Panc1 (cell line): ENCODE data around the gene MYH14. TPM values are rescaled to one million over a fixed set of nuclear protein-coding genes. Genes with fewer than 3 reads are reported as not detected.

ENCODE experiments used
- ATAC-seq: fragments of 200-7000 bp; cut with Tn5 transposase; 2 replicates; pipeline ENCODE4 v1.9.1; 2020; ENCODE audit warnings: mild to moderate bottlenecking, moderate library complexity
- BruUV-seq: library from RNA; stranded (reverse); fragments of 400-500 nt; replicated peaks from 2 replicates; lab custom pipeline; 2021; lab: Mats Ljungman, UMichigan
- CTCF ChIA-PET: fragments of 300-600 bp; sonication (Branson Sonifier 250); formaldehyde crosslinking; loops from one replicate; lab custom pipeline; 2022; ENCODE audit warnings: antibody characterized with exemption; lab: Charles Lee
- POLR2A ChIA-PET: fragments of 300-600 bp; sonication (Branson Sonifier 250); formaldehyde crosslinking; loops from one replicate; lab custom pipeline; 2022; ENCODE audit warnings: antibody characterized with exemption; lab: Charles Lee
- DNase-seq: peaks from one replicate; pipeline ENCODE4 v3.0.0-alpha.2; 2010; ENCODE audit warnings: low read depth, low spot score
- H3K27ac ChIP-seq: 2 replicates; pipeline ENCODE4 v1.5.1; 2011; ENCODE audit warnings: mild to moderate bottlenecking, low read length, inconsistent platforms
- H3K27me3 ChIP-seq: fragments of 200-500 bp; sonication (Bioruptor generic); 2 replicates; pipeline ENCODE4 v1.6.0; 2014; ENCODE audit warnings: low read length, inconsistent platforms; ENCODE audit not compliant: control insufficient read depth, insufficient read depth
- H3K36me3 ChIP-seq: fragments of 200-500 bp; sonication (Bioruptor generic); 2 replicates; pipeline ENCODE4 v1.5.1; 2014; ENCODE audit warnings: inconsistent platforms, mild to moderate bottlenecking, low read length, moderate library complexity; ENCODE audit not compliant: control insufficient read depth, insufficient read depth
- H3K4me1 ChIP-seq: 2 replicates; pipeline ENCODE4 v1.5.1; 2011; ENCODE audit warnings: inconsistent platforms, mild to moderate bottlenecking, low read length, moderate library complexity; ENCODE audit not compliant: control insufficient read depth, insufficient read depth
- H3K4me3 ChIP-seq, 2 experiments: 2 replicates each; pipeline ENCODE4 v1.5.1; 2011 to 2012; ENCODE audit warnings: low read depth in 2 of 2, low read length in 2 of 2, mild to moderate bottlenecking in 2 of 2, inconsistent platforms in 1 of 2, moderate library complexity in 1 of 2
- H3K9me3 ChIP-seq: fragments of 200-500 bp; sonication (Bioruptor generic); 2 replicates; pipeline ENCODE4 v1.5.1; 2014; ENCODE audit warnings: low read depth, mild to moderate bottlenecking, inconsistent platforms, low read length, moderate library complexity; ENCODE audit not compliant: control insufficient read depth, insufficient read depth
- CTCF ChIP-seq: fragments of 450-650 bp; IDR thresholded peaks from 2 replicates; pipeline ENCODE4 v1.5.1; 2017; ENCODE audit warnings: mild to moderate bottlenecking
- POLR2AphosphoS5 ChIP-seq: IDR thresholded peaks from 2 replicates; pipeline ENCODE4 v1.6.1; 2012; ENCODE audit warnings: mild to moderate bottlenecking, low read depth, low read length, moderate library complexity
- REST ChIP-seq, 2 experiments: IDR thresholded peaks; 2 replicates each; pipeline ENCODE4 v1.6.1; 2011 to 2012; ENCODE audit warnings: low read depth in 2 of 2, control low read depth in 1 of 2, low read length in 1 of 2, mild to moderate bottlenecking in 1 of 2, moderate library complexity in 1 of 2; ENCODE audit not compliant: insufficient read depth in 1 of 2
- SIN3A ChIP-seq: IDR thresholded peaks from 2 replicates; pipeline ENCODE4 v1.6.1; 2012; ENCODE audit warnings: low read depth, mild to moderate bottlenecking, low read length, moderate library complexity, borderline replicate concordance; ENCODE audit not compliant: insufficient read depth
- TCF7L2 ChIP-seq: IDR thresholded peaks from 2 replicates; pipeline ENCODE4 v1.6.1; 2011; ENCODE audit warnings: mild to moderate bottlenecking, low read depth, low read length, inconsistent platforms
- in situ Hi-C: cut with HindIII; loops from 2 replicates; pipeline ENCODE4 v1.10.0; 2016; ENCODE audit warnings: low sequenced_read_pairs, low pct_unique_long_range_greater_than_20kb
- intact Hi-C: fragments of 100-400 bp; cut with micrococcal nuclease; formaldehyde crosslinking; loops from one replicate; pipeline ENCODE4 v1.10.0; 2022; ENCODE audit not compliant: unreplicated experiment
- total RNA-seq: library from RNA; stranded (reverse); gene quantifications from one replicate; pipeline ENCODE4 v1.2.1, GENCODE V29; 2021; ENCODE audit not compliant: unreplicated experiment

MYH14 gene
- total RNA-seq, 1 experiment from 2014 or later: 23.8 TPM

- intact Hi-C loops: no loop called here
- CTCF ChIA-PET: no interaction called here
- H3K4me3 ChIP-seq: no peak overlapping the region
Observed at GRCh38 chr19:50263176-50263575, 59.8 kb downstream of the MYH14 start.

GRCh38 chr19:50264483-50265186, 61.2 kb downstream of the MYH14 start:
- no TSS peak for BruUV-seq
- CTCF ChIA-PET: no interaction called here
- ATAC-seq (no peak), DNase-seq (no peak)
- Histone ChIP-seq H3K4me3 (no peak overlapping the region), H3K27ac (no peak overlapping the region), H3K36me3 (no peaks in the 10 kb centered on the region), H3K4me1 (no peaks in the 10 kb centered on the region), H3K9me3 (no peaks in the 10 kb centered on the region), H3K27me3 (no peaks in the 10 kb centered on the region)
- POLR2A ChIA-PET: no interaction called here
- no peak for TF ChIP-seq SIN3A
- TF ChIP-seq POLR2AphosphoS5: no peak
- TF ChIP-seq REST (IDR thresholded peaks at IDR 0.05; ENCODE audit: insufficient read depth in 1 of 2, low read depth in 2 of 2, low read length in 1 of 2): no peak
- no peak for TF ChIP-seq TCF7L2
- no peak for TF ChIP-seq CTCF
- intact Hi-C loops (no loop called here), in situ Hi-C loops (no loop called here)

More at GRCh38 chr19:50263176-50263575, 59.8 kb downstream of the MYH14 start:
- Histone ChIP-seq H3K4me1 (no peaks in the 10 kb centered on the region), H3K9me3 (no peaks in the 10 kb centered on the region), H3K27ac (no peak overlapping the region), H3K27me3 (no peaks in the 10 kb centered on the region), H3K36me3 (no peaks in the 10 kb centered on the region)
- TF ChIP-seq CTCF: no peak
- TF ChIP-seq SIN3A: no peak
- no peak for TF ChIP-seq TCF7L2
- no peak for DNase-seq
- in situ Hi-C loops: no loop called here
- BruUV-seq: no TSS peak
- POLR2A ChIA-PET: interaction anchor here (0.6 kb wide), 1 partner anchor 60 kb away, joined by 3 read pairs; the partner anchor contains the start of gene MYH14
- no peak for ATAC-seq
